ENCODE data around the gene NARF.
"Not testable (repeated sequence)": the region's sequence is repeated elsewhere in the genome, so short reads cannot be mapped to it uniquely, and the experiment has no call there.

DNA sequence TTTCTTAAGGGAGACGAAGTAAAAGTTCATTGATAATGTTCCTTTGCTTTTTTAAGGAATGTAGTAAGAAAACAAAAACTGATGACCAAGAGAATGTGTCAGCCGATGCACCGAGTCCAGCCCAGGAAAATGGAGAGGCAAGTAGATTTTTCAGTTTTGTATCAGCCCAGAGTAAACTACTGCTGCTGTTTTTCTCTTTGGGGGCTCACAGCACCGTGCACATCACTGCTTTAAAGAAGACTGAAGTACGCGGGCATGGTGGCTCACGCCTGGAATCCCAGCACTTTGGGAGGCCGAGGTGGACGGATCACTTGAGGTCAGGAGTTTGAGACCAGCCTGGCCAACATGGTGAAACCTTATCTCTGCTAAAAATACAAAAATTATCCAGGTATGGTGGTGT is 1.4 kb downstream of the NARF start:
- TF ChIP-seq, protein P1, sequence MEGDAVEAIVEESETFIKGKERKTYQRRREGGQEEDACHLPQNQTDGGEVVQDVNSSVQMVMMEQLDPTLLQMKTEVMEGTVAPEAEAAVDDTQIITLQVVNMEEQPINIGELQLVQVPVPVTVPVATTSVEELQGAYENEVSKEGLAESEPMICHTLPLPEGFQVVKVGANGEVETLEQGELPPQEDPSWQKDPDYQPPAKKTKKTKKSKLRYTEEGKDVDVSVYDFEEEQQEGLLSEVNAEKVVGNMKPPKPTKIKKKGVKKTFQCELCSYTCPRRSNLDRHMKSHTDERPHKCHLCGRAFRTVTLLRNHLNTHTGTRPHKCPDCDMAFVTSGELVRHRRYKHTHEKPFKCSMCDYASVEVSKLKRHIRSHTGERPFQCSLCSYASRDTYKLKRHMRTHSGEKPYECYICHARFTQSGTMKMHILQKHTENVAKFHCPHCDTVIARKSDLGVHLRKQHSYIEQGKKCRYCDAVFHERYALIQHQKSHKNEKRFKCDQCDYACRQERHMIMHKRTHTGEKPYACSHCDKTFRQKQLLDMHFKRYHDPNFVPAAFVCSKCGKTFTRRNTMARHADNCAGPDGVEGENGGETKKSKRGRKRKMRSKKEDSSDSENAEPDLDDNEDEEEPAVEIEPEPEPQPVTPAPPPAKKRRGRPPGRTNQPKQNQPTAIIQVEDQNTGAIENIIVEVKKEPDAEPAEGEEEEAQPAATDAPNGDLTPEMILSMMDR (IDR thresholded peaks at IDR 0.05; ENCODE audit: extremely low read depth in 1 of 2, insufficient read depth in 1 of 2, low read depth in 1 of 2, low read length in 2 of 2), result not testable (repeated sequence)
- not testable (repeated sequence) for TF ChIP-seq POLR2AphosphoS5 (IDR thresholded peaks at IDR 0.05; ENCODE audit: insufficient read depth, low read depth, low read length); POLR2A (IDR thresholded peaks at IDR 0.05; ENCODE audit: low read depth, low read length); FOS (IDR thresholded peaks at IDR 0.05; ENCODE audit: borderline replicate concordance, insufficient read depth, low read length); EZH2 (IDR thresholded peaks at IDR 0.05; ENCODE audit: borderline replicate concordance, low read depth, low read length, severe bottlenecking); GATA2 (IDR thresholded peaks at IDR 0.05; ENCODE audit: insufficient read depth, insufficient read length, low read depth, low read length); JUN (IDR thresholded peaks at IDR 0.05; ENCODE audit: borderline replicate concordance, insufficient read depth, insufficient read length, low read depth)

Measured in endothelial cell of umbilical vein (primary cell).